DOHH2 (cell line): ENCODE results near the gene TWSG1.

Source experiments
- H3F3A ChIP-seq: fragments of 200-600 bp; sonication (generic), shearing (Covaris generic); 2 replicates; pipeline ENCODE4 v1.6.0; 2016; ENCODE audit warnings: antibody characterized with exemption, mild to moderate bottlenecking; ENCODE audit not compliant: control insufficient read depth, insufficient read depth
- H3K27ac ChIP-seq: fragments of 200-600 bp; sonication (generic); 2 replicates; pipeline ENCODE4 v1.5.1; 2014; ENCODE audit warnings: low read depth, mild to moderate bottlenecking, low read length, moderate library complexity
- H3K27me3 ChIP-seq: fragments of 200-600 bp; sonication (generic); 2 replicates; pipeline ENCODE4 v1.6.1; 2014; ENCODE audit warnings: mild to moderate bottlenecking, low read length, mixed read lengths; ENCODE audit not compliant: control insufficient read depth
- H3K36me3 ChIP-seq: fragments of 200-600 bp; sonication (generic); 2 replicates; pipeline ENCODE4 v1.6.1; 2014; ENCODE audit warnings: mild to moderate bottlenecking, low read length, moderate library complexity, mixed read lengths; ENCODE audit not compliant: control insufficient read depth
- H3K4me1 ChIP-seq: fragments of 200-600 bp; sonication (generic); 2 replicates; pipeline ENCODE4 v1.6.1; 2014; ENCODE audit warnings: mild to moderate bottlenecking, low read length, mixed read lengths; ENCODE audit not compliant: control insufficient read depth
- H3K4me2 ChIP-seq: fragments of 200-600 bp; sonication (generic); 2 replicates; pipeline ENCODE4 v1.6.0; 2014; ENCODE audit warnings: mild to moderate bottlenecking, low read length, moderate library complexity
- H3K4me3 ChIP-seq: fragments of 200-600 bp; sonication (generic); 2 replicates; pipeline ENCODE4 v1.5.1; 2014; ENCODE audit warnings: mild to moderate bottlenecking, low read length, mixed read lengths
- H3K79me2 ChIP-seq: fragments of 200-600 bp; sonication (generic); 2 replicates; pipeline ENCODE4 v1.6.1; 2014; ENCODE audit warnings: mild to moderate bottlenecking, low read length, mixed read lengths; ENCODE audit not compliant: control insufficient read depth
- H3K9me2 ChIP-seq: fragments of 200-600 bp; sonication (generic); replicated peaks from 2 replicates; pipeline ENCODE4 v1.6.1; 2014; ENCODE audit warnings: mild to moderate bottlenecking, low read length, mixed read lengths; ENCODE audit not compliant: control insufficient read depth
- H3K9me3 ChIP-seq: fragments of 200-600 bp; sonication (generic); 2 replicates; pipeline ENCODE4 v1.6.1; 2014; ENCODE audit warnings: antibody characterized with exemption, low read length, mixed read lengths; ENCODE audit not compliant: control insufficient read depth, insufficient read depth
- H4K20me1 ChIP-seq: fragments of 200-600 bp; sonication (generic); 2 replicates; pipeline ENCODE4 v1.6.0; 2014; ENCODE audit warnings: low read depth, mild to moderate bottlenecking, antibody characterized with exemption, low read length, moderate library complexity; ENCODE audit not compliant: control insufficient read depth, insufficient read depth
- EZH2phosphoT487 ChIP-seq: fragments of 200-600 bp; sonication (generic); IDR thresholded peaks from 2 replicates; pipeline ENCODE4 v1.6.1; 2017; ENCODE audit warnings: borderline replicate concordance, mild to moderate bottlenecking, antibody characterized with exemption, low read length, moderate library complexity, mixed read lengths
- TF ChIP-seq, protein P1 (sequence below): fragments of 200-600 bp; sonication (generic); IDR thresholded peaks from one replicate; pipeline ENCODE4 v1.5.1; 2014; ENCODE audit warnings: antibody characterized with exemption, mild to moderate bottlenecking, low read depth, low read length; ENCODE audit not compliant: poor library complexity, severe bottlenecking

Gene TWSG1

DNA sequence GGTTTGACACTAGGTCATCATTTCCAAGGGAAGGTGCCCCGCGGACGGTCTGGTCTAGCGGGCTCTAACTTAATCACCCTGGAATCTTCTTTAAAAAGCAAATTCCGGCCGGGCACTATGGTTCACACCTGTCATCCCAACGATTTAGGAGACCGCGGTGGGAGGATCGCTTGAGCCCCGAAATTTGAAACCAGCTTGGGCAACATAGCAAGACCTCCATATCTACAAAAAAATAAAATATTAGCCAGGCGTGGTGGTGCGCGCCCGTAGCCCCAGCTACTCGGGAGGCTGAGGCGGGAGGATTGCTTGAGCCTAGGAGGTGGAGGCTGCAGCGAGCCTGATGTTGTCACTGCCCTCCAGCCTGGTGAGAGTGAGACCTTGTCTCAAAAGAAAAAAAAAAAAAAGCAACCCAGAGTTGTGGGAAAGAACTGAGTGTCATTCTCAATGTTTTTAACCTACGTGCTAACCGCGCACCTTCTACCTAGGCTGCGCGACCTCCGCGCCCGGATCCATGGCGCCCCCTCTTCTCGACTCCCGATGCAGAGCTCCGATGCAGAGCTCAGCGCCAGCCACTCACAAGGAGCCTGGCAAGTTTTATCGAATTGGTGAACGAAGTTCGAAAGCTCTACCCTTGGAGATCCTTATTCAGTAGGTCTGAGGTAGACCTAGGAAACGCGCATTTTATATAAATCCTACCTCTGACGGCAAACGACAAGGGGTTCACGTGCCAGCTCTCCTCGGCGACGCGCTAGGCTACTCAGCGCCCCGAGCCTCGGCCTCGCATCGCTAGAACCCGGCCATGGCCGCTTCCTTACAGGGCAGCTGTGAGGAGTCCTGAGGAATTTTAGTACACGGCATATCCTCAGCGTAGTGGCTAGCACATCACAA is 888 bp upstream of the TWSG1 start:
- no peak overlapping the region for H3K27ac ChIP-seq
- peak overlapping the region; percentile 71 for H3K4me3 ChIP-seq
- peaks cover 20% of the 10 kb centered on the region for H3K4me1 ChIP-seq
- no peaks in the 10 kb centered on the region for H3F3A ChIP-seq
- no peaks in the 10 kb centered on the region for H3K9me2 ChIP-seq
- no peak for TF ChIP-seq EZH2phosphoT487
- TF ChIP-seq, protein P1, sequence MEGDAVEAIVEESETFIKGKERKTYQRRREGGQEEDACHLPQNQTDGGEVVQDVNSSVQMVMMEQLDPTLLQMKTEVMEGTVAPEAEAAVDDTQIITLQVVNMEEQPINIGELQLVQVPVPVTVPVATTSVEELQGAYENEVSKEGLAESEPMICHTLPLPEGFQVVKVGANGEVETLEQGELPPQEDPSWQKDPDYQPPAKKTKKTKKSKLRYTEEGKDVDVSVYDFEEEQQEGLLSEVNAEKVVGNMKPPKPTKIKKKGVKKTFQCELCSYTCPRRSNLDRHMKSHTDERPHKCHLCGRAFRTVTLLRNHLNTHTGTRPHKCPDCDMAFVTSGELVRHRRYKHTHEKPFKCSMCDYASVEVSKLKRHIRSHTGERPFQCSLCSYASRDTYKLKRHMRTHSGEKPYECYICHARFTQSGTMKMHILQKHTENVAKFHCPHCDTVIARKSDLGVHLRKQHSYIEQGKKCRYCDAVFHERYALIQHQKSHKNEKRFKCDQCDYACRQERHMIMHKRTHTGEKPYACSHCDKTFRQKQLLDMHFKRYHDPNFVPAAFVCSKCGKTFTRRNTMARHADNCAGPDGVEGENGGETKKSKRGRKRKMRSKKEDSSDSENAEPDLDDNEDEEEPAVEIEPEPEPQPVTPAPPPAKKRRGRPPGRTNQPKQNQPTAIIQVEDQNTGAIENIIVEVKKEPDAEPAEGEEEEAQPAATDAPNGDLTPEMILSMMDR: no peak
- peaks cover 11% of the 10 kb centered on the region for H3K79me2 ChIP-seq
- no peaks in the 10 kb centered on the region for H3K27me3 ChIP-seq
- no peaks in the 10 kb centered on the region for H4K20me1 ChIP-seq
- H3K4me2 ChIP-seq: peak overlapping the region; percentile 87
- H3K9me3 ChIP-seq: no peaks in the 10 kb centered on the region
- H3K36me3 ChIP-seq: peaks cover 10% of the 10 kb centered on the region

- H4K20me1 ChIP-seq: no peaks in the 10 kb centered on the region
- H3K36me3 ChIP-seq: peaks cover 10% of the 10 kb centered on the region
- H3K4me1 ChIP-seq: peaks cover 20% of the 10 kb centered on the region
- no peaks in the 10 kb centered on the region for H3K9me2 ChIP-seq
- no peak overlapping the region for H3K27ac ChIP-seq
- peak overlapping the region; percentile 93 for H3K4me2 ChIP-seq
- no peaks in the 10 kb centered on the region for H3F3A ChIP-seq
- H3K27me3 ChIP-seq: no peaks in the 10 kb centered on the region
- no peaks in the 10 kb centered on the region for H3K9me3 ChIP-seq
- H3K4me3 ChIP-seq: peak overlapping the region; percentile 89
- TF ChIP-seq EZH2phosphoT487: no peak
- TF ChIP-seq, protein P1: peak; percentile 26
- H3K79me2 ChIP-seq: peaks cover 11% of the 10 kb centered on the region
Observed at GRCh38 chr18:9334973-9335696, 562 bp downstream of the TWSG1 start.

DNA sequence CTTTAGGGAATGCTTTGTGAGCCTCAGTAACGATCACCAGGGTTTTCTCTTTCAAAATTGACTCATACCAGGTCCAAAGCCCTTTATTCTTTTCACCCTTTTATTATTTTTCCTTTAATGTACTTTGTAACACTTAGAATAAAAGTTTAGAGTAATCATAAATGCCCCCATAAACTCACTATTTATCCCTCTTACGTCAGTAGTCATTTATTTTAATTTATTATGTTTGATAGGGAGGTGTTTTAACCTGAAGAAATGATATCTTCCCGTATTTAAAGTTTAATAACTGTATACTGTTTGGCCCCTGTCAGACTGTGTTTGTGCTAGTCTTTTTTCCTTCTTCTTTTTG is 1.1 kb downstream of the TWSG1 start:
- H3K9me3 ChIP-seq: no peaks in the 10 kb centered on the region
- peak overlapping the region; percentile 93 for H3K4me2 ChIP-seq
- H3F3A ChIP-seq: no peaks in the 10 kb centered on the region
- H3K4me3 ChIP-seq: peak overlapping the region; percentile 89
- H3K27me3 ChIP-seq: no peaks in the 10 kb centered on the region
- H3K79me2 ChIP-seq: peaks cover 11% of the 10 kb centered on the region
- H3K4me1 ChIP-seq: peaks cover 20% of the 10 kb centered on the region
- no peak overlapping the region for H3K27ac ChIP-seq
- H4K20me1 ChIP-seq: no peaks in the 10 kb centered on the region
- TF ChIP-seq, protein P1: no peak
- TF ChIP-seq EZH2phosphoT487: no peak
- no peaks in the 10 kb centered on the region for H3K9me2 ChIP-seq
- H3K36me3 ChIP-seq: peaks cover 10% of the 10 kb centered on the region
